Motor neuron (in vitro differentiated cells): ENCODE data around the gene NDRG4. TPM values are rescaled to one million over a fixed set of nuclear protein-coding genes. Genes with fewer than 3 reads are reported as not detected.

Source experiments
- ATAC-seq, 8 experiments: fragments of 200-7000 bp; cut with Tn5 transposase; replicated peaks in 6 of 8; 2 replicates each; pipeline ENCODE4 v1.8.0; 2021; ENCODE audit warnings: mild to moderate bottlenecking in 8 of 8, moderate library complexity in 8 of 8
- H3K27ac ChIP-seq, 2 donors: fragments of 250-450 bp; sonication (Bioruptor Pico); 2 replicates each; pipeline ENCODE4 v1.9.0; 2021; ENCODE audit warnings: antibody characterized with exemption in 2 of 2, mild to moderate bottlenecking in 2 of 2, moderate library complexity in 1 of 2
- H3K4me1 ChIP-seq, 2 donors: fragments of 250-450 bp; sonication (Bioruptor Pico); replicated peaks in 1 of 2; 2 replicates each; pipeline ENCODE4 v1.6.1; 2021; ENCODE audit warnings: antibody characterized with exemption in 2 of 2, mild to moderate bottlenecking in 2 of 2, moderate library complexity in 1 of 2
- H3K4me3 ChIP-seq, 5 donors: fragments of 250-450 bp; sonication (Bioruptor Pico); 2 replicates each; pipeline ENCODE4 v1.9.0; 2021; ENCODE audit warnings: antibody characterized with exemption in 5 of 5, mild to moderate bottlenecking in 5 of 5, moderate library complexity in 4 of 5
- WGBS, 10 experiments: fragments of 450-650 bp; shearing (Covaris generic); methylation state at CpG; one replicate each; pipeline ENCODE4 v1.0.0; 2022; 5-methylcytosine and 5-hydroxymethylcytosine counted together
- in situ Hi-C, 9 experiments: fragments of 400-800 bp; cut with MboI; loops; one replicate each; pipeline ENCODE4 v1.15.0; 2021; ENCODE audit warnings: low sequenced_read_pairs in 9 of 9, low pct_unique_long_range_greater_than_20kb in 2 of 9; ENCODE audit not compliant: unreplicated experiment in 9 of 9
- total RNA-seq, 8 experiments: library from RNA; unstranded; fragments of 300-600 nt; gene quantifications; 2 replicates each; pipeline versions ENCODE4 v1.2.3 to v1.2.4, GENCODE V29; 2022

Gene NDRG4
- total RNA-seq, 8 experiments from 2014 or later = 8.4 to 258 (median 140) TPM

- in situ Hi-C loops = no loop called here
- 60 to 100% (median 100%) methylated on average over 1 to 2 of the region's 9 CpGs; no CpG with 5 or more reads in 5 of the 10 experiments for WGBS, 10 experiments
- Histone ChIP-seq H3K4me1 (peaks cover 2 to 4% of the 10 kb centered on the region in 2 donors), H3K4me3 (no peak overlapping the region), H3K27ac (no peak overlapping the region)
- ATAC-seq = no peak
These were observed 9.5 kb downstream of the NDRG4 start for GRCh38 chr16:58509256-58510096.

- ATAC-seq = no peak
- H3K4me1 ChIP-seq = peaks cover 3 to 8% of the 10 kb centered on the region in 2 donors
- in situ Hi-C loops = no loop called here
- WGBS, 10 experiments = 40 to 100% (median 84%) methylated on average over 1 to 11 of the region's 18 CpGs; no CpG with 5 or more reads in 4 of the 10 experiments
- no peak overlapping the region for H3K4me3 ChIP-seq
- peak overlapping the region in 1 of 2 donors; percentile 18 for H3K27ac ChIP-seq
These were observed 10.3 kb downstream of the NDRG4 start for GRCh38 chr16:58510097-58510775.

- WGBS, 10 experiments = 85 to 100% (median 92%) methylated on average over 2 to 19 of the region's 30 CpGs; no CpG with 5 or more reads in 3 of the 10 experiments
- H3K27ac ChIP-seq = peak overlapping the region in 1 of 2 donors; percentile 18
- ATAC-seq = no peak
- H3K4me3 ChIP-seq = no peak overlapping the region
- peaks cover 3 to 8% of the 10 kb centered on the region in 2 donors for H3K4me1 ChIP-seq
- in situ Hi-C loops = no loop called here
These were observed 11.1 kb downstream of the NDRG4 start for GRCh38 chr16:58510776-58511628.

GRCh38 chr16:58511933-58512815 is 12.2 kb downstream of the NDRG4 start:
- peak in 7 of 8 experiments; percentile 6 to 37 (median 9) for ATAC-seq
- Histone ChIP-seq H3K4me3 (no peak overlapping the region), H3K4me1 (peaks cover 10 to 14% of the 10 kb centered on the region in 2 donors), H3K27ac (peak overlapping the region in 1 of 2 donors; percentile 15)
- WGBS, 10 experiments = 20 to 73% (median 46%) methylated on average over 1 to 4 of the region's 17 CpGs; no CpG with 5 or more reads in 4 of the 10 experiments
- in situ Hi-C loops = no loop called here

- ATAC-seq = no peak
- no peak overlapping the region for H3K27ac ChIP-seq
- in situ Hi-C loops = no loop called here
- no peak overlapping the region for H3K4me3 ChIP-seq
- 65 to 100% (median 90%) methylated on average over 1 to 3 of the region's 3 CpGs; no CpG with 5 or more reads in 2 of the 10 experiments for WGBS, 10 experiments
- H3K4me1 ChIP-seq = peaks cover 10 to 14% of the 10 kb centered on the region in 2 donors
These were observed 13.9 kb downstream of the NDRG4 start for GRCh38 chr16:58513874-58514273.

GRCh38 chr16:58515125-58515870 is 15.4 kb downstream of the NDRG4 start, which contains the start of gene SETD6:
SETD6 (plus strand) TSS chr16:58515517; CDS start chr16:58515538, 21 bp downstream.
- peak within 1 kb of the TSS; percentile 74 to 92 for H3K27ac ChIP-seq
- WGBS, 10 experiments = 0 to 4% (median 1%) methylated on average over 3 to 10 of the region's 80 CpGs; no CpG with 5 or more reads in 4 of the 10 experiments

GRCh38 chr16:58515871-58516767 is 16.2 kb downstream of the NDRG4 start:
- Histone ChIP-seq H3K4me1 (peaks cover 10 to 14% of the 10 kb centered on the region in 2 donors), H3K4me3 (peak overlapping the region; percentile 70 to 98 (median 76)), H3K27ac (peak overlapping the region; percentile 74 to 92)
- in situ Hi-C loops = no loop called here
- ATAC-seq = peak in 3 of 8 experiments; percentile 1 to 29 (median 18)
- 76 to 100% (median 80%) methylated on average over 2 to 6 of the region's 66 CpGs; no CpG with 5 or more reads in 6 of the 10 experiments for WGBS, 10 experiments

More at GRCh38 chr16:58515125-58515870, 15.4 kb downstream of the NDRG4 start, which contains the start of gene SETD6:
- ATAC-seq = peak; percentile 86 to 93 (median 89)
- peak within 1 kb of the TSS; percentile 70 to 98 (median 76) for H3K4me3 ChIP-seq
- peaks cover 10 to 14% of the 10 kb centered on the region in 2 donors for H3K4me1 ChIP-seq
- in situ Hi-C loops = no loop called here

- peak overlapping the region in 1 of 5 donors; percentile 71 for H3K4me3 ChIP-seq
- no peak overlapping the region for H3K27ac ChIP-seq
- 73 to 100% (median 93%) methylated on average over 1 to 4 of the region's 4 CpGs; no CpG with 5 or more reads in 2 of the 10 experiments for WGBS, 10 experiments
- ATAC-seq = no peak
- peaks cover 10 to 14% of the 10 kb centered on the region in 2 donors for H3K4me1 ChIP-seq
- in situ Hi-C loops = no loop called here
These were observed 16.8 kb downstream of the NDRG4 start for GRCh38 chr16:58516768-58517107.

- Histone ChIP-seq H3K4me1 (peaks cover 10 to 14% of the 10 kb centered on the region in 2 donors), H3K4me3 (no peak overlapping the region), H3K27ac (no peak overlapping the region)
- 58 to 100% (median 83%) methylated on average over 2 to 8 of the region's 8 CpGs; no CpG with 5 or more reads in 1 of the 10 experiments for WGBS, 10 experiments
- in situ Hi-C loops = no loop called here
- no peak for ATAC-seq
These were observed 18.4 kb downstream of the NDRG4 start for GRCh38 chr16:58518083-58518979.

GRCh38 chr16:58518980-58519368 is 19.0 kb downstream of the NDRG4 start:
- Histone ChIP-seq H3K4me1 (peaks cover 10 to 14% of the 10 kb centered on the region in 2 donors), H3K4me3 (no peak overlapping the region), H3K27ac (no peak overlapping the region)
- in situ Hi-C loops = no loop called here
- ATAC-seq = no peak
- WGBS, 10 experiments = 0 to 100% (median 94%) methylated on average over 1 of the region's 1 CpG; no CpG with 5 or more reads in 2 of the 10 experiments
